GM12878 (cell line): Measurements from ENCODE around the gene FKBP9. TPM values are rescaled to one million over a fixed set of nuclear protein-coding genes. Genes with fewer than 3 reads are reported as not detected.

ENCODE experiments used
- ATAC-seq: fragments of 200-7000 bp; cut with Tn5 transposase; 3 replicates; pipeline ENCODE4 v1.9.1; 2020; ENCODE audit warnings: mild to moderate bottlenecking, moderate library complexity
- BruUV-seq: library from RNA; stranded (reverse); fragments of 400-500 nt; replicated peaks from 2 replicates; lab custom pipeline; 2021; lab: Mats Ljungman, UMichigan
- CTCF ChIA-PET: fragments of 300-600 bp; sonication (Branson Sonifier 250); formaldehyde crosslinking; extraction: SDS; loops from one replicate; lab custom pipeline; 2021; ENCODE audit warnings: inconsistent platforms; lab: Yijun Ruan, JAX
- POLR2A ChIA-PET: fragments of 350-600 bp; formaldehyde crosslinking; extraction: SDS; loops from one replicate; lab custom pipeline; 2021; ENCODE audit warnings: inconsistent platforms; lab: Charles Lee
- RAD21 ChIA-PET: fragments of 300-600 bp; sonication (Branson Sonifier 250); formaldehyde crosslinking; loops from one replicate; lab custom pipeline; 2023; ENCODE audit warnings: antibody characterized with exemption; ENCODE audit not compliant: unreplicated experiment; lab: Charles Lee
- SMC1A ChIA-PET: fragments of 300-600 bp; sonication (Branson Sonifier 250); formaldehyde crosslinking; loops from one replicate; lab custom pipeline; 2023; ENCODE audit not compliant: unreplicated experiment, uncharacterized antibody; lab: Charles Lee
- DNase-seq: peaks from one replicate; pipeline ENCODE4 v3.0.0-alpha.2; 2011; ENCODE audit warnings: low read depth, low spot score
- FAIRE-seq: peaks from 3 replicates; lab custom pipeline; 2011; peaks lifted over from hg19 to GRCh38; lab: Jason Lieb, UNC
- H2AFZ ChIP-seq: 2 replicates; pipeline ENCODE4 v1.6.0; 2011; ENCODE audit warnings: low read depth, low read length, control low read depth; ENCODE audit not compliant: control insufficient read depth
- H3K27ac ChIP-seq: 2 replicates; pipeline ENCODE4 v1.5.1; 2011; ENCODE audit warnings: control low read depth; ENCODE audit not compliant: control insufficient read depth, insufficient read depth
- H3K27me3 ChIP-seq, 2 experiments: replicated peaks in 1 of 2; 2 replicates each; pipeline versions ENCODE4 v1.6.0 to v1.6.1; 2011; ENCODE audit warnings: low read length in 1 of 2; ENCODE audit not compliant: control insufficient read depth in 2 of 2, insufficient read depth in 2 of 2
- H3K36me3 ChIP-seq, 2 experiments: 2 replicates each; pipeline ENCODE4 v1.5.1; 2011; ENCODE audit warnings: low read length in 1 of 2; ENCODE audit not compliant: control insufficient read depth in 2 of 2, insufficient read depth in 2 of 2
- H3K4me1 ChIP-seq: 2 replicates; pipeline ENCODE4 v1.6.1; 2011; ENCODE audit warnings: mild to moderate bottlenecking, low read length, moderate library complexity, mixed read lengths; ENCODE audit not compliant: control insufficient read depth, insufficient read depth
- H3K4me2 ChIP-seq: 2 replicates; pipeline ENCODE4 v1.6.0; 2011; ENCODE audit warnings: control low read depth; ENCODE audit not compliant: control insufficient read depth, insufficient read depth
- H3K4me3 ChIP-seq: fragments of 200-600 bp; sonication (generic); 2 replicates; pipeline ENCODE4 v1.5.1; 2016
- H3K79me2 ChIP-seq: 2 replicates; pipeline ENCODE4 v1.6.0; 2011; ENCODE audit warnings: low read length; ENCODE audit not compliant: control insufficient read depth, insufficient read depth
- H3K9ac ChIP-seq: 2 replicates; pipeline ENCODE4 v1.8.0; 2011; ENCODE audit warnings: low read length, control low read depth, mixed read lengths; ENCODE audit not compliant: control insufficient read depth, insufficient read depth
- H3K9me3 ChIP-seq: replicated peaks from 3 replicates; pipeline ENCODE4 v1.5.1; 2011; ENCODE audit warnings: mild to moderate bottlenecking, low read length; ENCODE audit not compliant: control insufficient read depth, insufficient read depth
- H4K20me1 ChIP-seq: 2 replicates; pipeline ENCODE4 v1.6.0; 2011; ENCODE audit not compliant: control insufficient read depth, insufficient read depth
- BCL3 ChIP-seq: IDR thresholded peaks from 2 replicates; pipeline ENCODE4 v1.6.1; 2011; ENCODE audit warnings: borderline replicate concordance, low read depth, mild to moderate bottlenecking, moderate library complexity, low read length; ENCODE audit not compliant: insufficient read depth, poor library complexity, severe bottlenecking
- CTCF ChIP-seq, 3 experiments: IDR thresholded peaks in 2 of 3; conservative IDR thresholded peaks in 1 of 3; 2 replicates each; pipeline ENCODE4 v1.5.1; 2011; ENCODE audit warnings: low read depth in 3 of 3, low read length in 3 of 3, mild to moderate bottlenecking in 3 of 3, control low read depth in 2 of 3, moderate library complexity in 2 of 3, inconsistent platforms in 1 of 3, mixed read lengths in 1 of 3; ENCODE audit not compliant: control insufficient read depth in 2 of 3, insufficient read depth in 1 of 3; ENCODE audit errors: extremely low read depth in 1 of 3
- NR2C1 ChIP-seq: fragments of 450-650 bp; IDR thresholded peaks from 2 replicates; pipeline ENCODE4 v1.6.1; 2017; ENCODE audit warnings: antibody characterized with exemption, mild to moderate bottlenecking, moderate library complexity
- RAD21 ChIP-seq: IDR thresholded peaks from 2 replicates; pipeline ENCODE4 v1.6.1; 2011; ENCODE audit warnings: mild to moderate bottlenecking, low read depth, low read length, moderate library complexity; ENCODE audit not compliant: insufficient read depth
- SMAD1 ChIP-seq: fragments of 450-650 bp; IDR thresholded peaks from 2 replicates; pipeline ENCODE4 v1.6.1; 2018; ENCODE audit warnings: mild to moderate bottlenecking, low read depth; ENCODE audit not compliant: partially characterized antibody
- SMARCA5 ChIP-seq: fragments of 450-650 bp; IDR thresholded peaks from 2 replicates; pipeline ENCODE4 v1.6.1; 2017; ENCODE audit warnings: mild to moderate bottlenecking
- SMC3 ChIP-seq: IDR thresholded peaks from 2 replicates; pipeline ENCODE4 v1.6.1; 2011; ENCODE audit warnings: low read length, improper control_type of control experiment, borderline replicate concordance
- ZNF274 ChIP-seq: IDR thresholded peaks from one replicate; pipeline ENCODE4 v1.8.0; 2011; ENCODE audit not compliant: insufficient read length, insufficient read depth
- WGBS: methylation state at CpG from one replicate; pipeline ENCODE4 v1.1.6; 2016; ENCODE audit warnings: low lambda C conversion rate; ENCODE audit not compliant: insufficient replicate concordance, insufficient coverage; ENCODE audit errors: missing lambda C conversion rate; 5-methylcytosine and 5-hydroxymethylcytosine counted together
- in situ Hi-C: fragments of 300-500 bp; cut with MboI; formaldehyde crosslinking; loops from 9 replicates; pipeline ENCODE4 v1.14.3; 2018; ENCODE audit warnings: mixed read lengths
- intact Hi-C: fragments of 100-400 bp; cut with micrococcal nuclease; formaldehyde crosslinking; loops from one replicate; pipeline ENCODE4 v1.14.2; 2022; ENCODE audit not compliant: unreplicated experiment
- polyA plus RNA-seq, 11 experiments: library from polyadenylated mRNA; depleted of rRNA in 4 of 11; unstranded in 6 of 11; stranded (reverse) in 5 of 11; fragments of >200 nt; fragmentation: Nextera tagmentation in 4 of 11; fragmentation: Illumina TruSeq in 1 of 11; extraction: Ambion mirVana in 4 of 11; extraction: Trizol in 1 of 11; gene quantifications; 1 replicate in 1 of 11; 2 replicates in 10 of 11; pipeline versions ENCODE4 v1.2.1 to v1.2.3, GENCODE V29; 2011 to 2016; ENCODE audit warnings: inconsistent platforms in 2 of 11, missing spikeins in 2 of 11, low read depth in 1 of 11
- total RNA-seq, 4 experiments: library from RNA; depleted of rRNA in 3 of 4; stranded (reverse); fragments of >200 nt in 3 of 4; fragmentation: Illumina TruSeq in 1 of 4; extraction: Trizol in 1 of 4; gene quantifications; 2 replicates each; pipeline versions ENCODE4 v1.2.1 to v1.2.3, GENCODE V29; 2013 to 2021
- TF ChIP-seq, protein P1 (sequence below): fragments of 450-650 bp; formaldehyde crosslinking; IDR thresholded peaks from 2 replicates; pipeline ENCODE4 v1.4.0; 2020; ENCODE audit warnings: mild to moderate bottlenecking, moderate library complexity

FKBP9 gene
- total and polyA plus RNA-seq, 10 of the 15 experiments (the other 5 are each of a cell fraction or from before 2014, with no cell fraction given), result 0.04 to 6.6 (median 2.6) TPM

- no peak for TF ChIP-seq BCL3
- TF ChIP-seq NR2C1, result no peak
- TF ChIP-seq SMAD1, result no peak
- no peak for TF ChIP-seq ZNF274
These were observed 91.5 kb downstream of the FKBP9 start (continued) for GRCh38 chr7:33048704-33049103.

DNA sequence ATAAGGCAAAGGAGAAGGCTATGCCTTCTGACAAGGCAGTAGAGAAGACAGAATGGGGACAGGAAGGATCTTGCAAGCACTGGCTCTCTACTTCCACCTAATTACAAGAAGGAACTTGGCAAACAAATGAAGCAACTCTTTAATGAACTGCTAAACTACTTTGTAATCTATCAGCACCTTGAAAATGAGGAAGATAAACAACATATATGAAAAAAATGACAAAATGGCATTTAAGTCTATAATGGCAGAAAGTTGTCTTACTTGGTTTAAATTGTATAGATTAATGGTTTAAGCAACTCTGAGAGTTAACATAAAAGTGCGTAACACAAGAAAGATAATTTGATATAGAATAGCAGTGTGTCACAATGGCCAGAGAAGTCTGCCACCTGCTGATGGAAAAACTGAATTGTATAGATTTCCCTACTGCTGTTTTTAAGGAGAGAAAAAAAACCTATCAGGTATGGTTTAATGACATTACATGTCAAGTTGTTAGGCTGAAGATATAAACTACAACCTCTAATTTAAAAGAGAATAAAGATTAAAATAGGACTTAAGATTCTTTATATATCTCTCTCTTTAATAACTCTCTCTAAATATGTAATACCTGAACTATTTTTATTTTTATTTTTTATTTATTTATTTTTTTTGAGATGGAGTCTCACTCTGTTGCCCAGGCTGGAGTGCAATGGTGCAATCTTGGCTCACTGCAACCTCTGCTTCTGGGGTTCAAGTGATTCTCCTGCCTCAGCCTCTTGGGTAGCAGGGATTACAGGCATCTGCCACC lies 93.5 kb downstream of the FKBP9 start:
- 0% methylated on average over 1 of the region's 1 CpG for WGBS
- peak overlapping the region; percentile 25; the same call in 1 of the 2 replicates for H3K4me3 ChIP-seq
- CTCF ChIA-PET, result interaction anchor here (0.9 to 3.9 kb wide), 10 partner anchors 10 to 357 kb away, joined by 3 to 33 read pairs (median 6); partner anchors contain the start of gene NT5C3A

More for the DNA sequence above, 93.5 kb downstream of the FKBP9 start:
- Histone ChIP-seq H3K27ac (peak overlapping the region; percentile 56; the same call in 1 of the 2 replicates), H3K79me2 (peaks cover 91% of the 10 kb centered on the region), H3K9me3 (peaks cover 4% of the 10 kb centered on the region; the same call in 2 of the 3 replicates), H2AFZ (no peak overlapping the region; the same call in 1 of the 2 replicates), H3K4me1 (peaks cover 21% of the 10 kb centered on the region), H3K27me3 (no peaks in the 10 kb centered on the region), H3K4me2 (peak overlapping the region; percentile 66), H3K36me3 (no peaks in the 10 kb centered on the region; a peak in 2 of 4 replicates), H3K9ac (no peak overlapping the region), H4K20me1 (no peaks in the 10 kb centered on the region)
- in situ Hi-C loops (loop anchor here (10.0 kb wide), 1 partner anchor 356 kb away; no protein-coding TSS in a partner anchor), intact Hi-C loops (loop anchor here (1.0 to 5.0 kb wide), 2 partner anchors 204 to 358 kb away; no protein-coding TSS in a partner anchor)
- no peak for DNase-seq
- SMC1A ChIA-PET, result interaction anchor here (0.5 to 2.6 kb wide), 5 partner anchors 10 to 1491 kb away, joined by 3 to 22 read pairs (median 8); no protein-coding TSS in a partner anchor
- BruUV-seq, result no TSS peak
- peak; percentile 67 for ATAC-seq
- RAD21 ChIA-PET, result interaction anchor here (0.9 to 4.1 kb wide), 7 partner anchors 10 to 204 kb away, joined by 3 to 29 read pairs (median 6); partner anchors contain the start of gene RP9
- POLR2A ChIA-PET, result interaction anchor here (1.2 to 1.8 kb wide), 2 partner anchors 11 to 12 kb away, joined by 6 read pairs; partner anchors contain the start of gene NT5C3A
- peak; percentile 69 for TF ChIP-seq RAD21
- TF ChIP-seq, protein P1, sequence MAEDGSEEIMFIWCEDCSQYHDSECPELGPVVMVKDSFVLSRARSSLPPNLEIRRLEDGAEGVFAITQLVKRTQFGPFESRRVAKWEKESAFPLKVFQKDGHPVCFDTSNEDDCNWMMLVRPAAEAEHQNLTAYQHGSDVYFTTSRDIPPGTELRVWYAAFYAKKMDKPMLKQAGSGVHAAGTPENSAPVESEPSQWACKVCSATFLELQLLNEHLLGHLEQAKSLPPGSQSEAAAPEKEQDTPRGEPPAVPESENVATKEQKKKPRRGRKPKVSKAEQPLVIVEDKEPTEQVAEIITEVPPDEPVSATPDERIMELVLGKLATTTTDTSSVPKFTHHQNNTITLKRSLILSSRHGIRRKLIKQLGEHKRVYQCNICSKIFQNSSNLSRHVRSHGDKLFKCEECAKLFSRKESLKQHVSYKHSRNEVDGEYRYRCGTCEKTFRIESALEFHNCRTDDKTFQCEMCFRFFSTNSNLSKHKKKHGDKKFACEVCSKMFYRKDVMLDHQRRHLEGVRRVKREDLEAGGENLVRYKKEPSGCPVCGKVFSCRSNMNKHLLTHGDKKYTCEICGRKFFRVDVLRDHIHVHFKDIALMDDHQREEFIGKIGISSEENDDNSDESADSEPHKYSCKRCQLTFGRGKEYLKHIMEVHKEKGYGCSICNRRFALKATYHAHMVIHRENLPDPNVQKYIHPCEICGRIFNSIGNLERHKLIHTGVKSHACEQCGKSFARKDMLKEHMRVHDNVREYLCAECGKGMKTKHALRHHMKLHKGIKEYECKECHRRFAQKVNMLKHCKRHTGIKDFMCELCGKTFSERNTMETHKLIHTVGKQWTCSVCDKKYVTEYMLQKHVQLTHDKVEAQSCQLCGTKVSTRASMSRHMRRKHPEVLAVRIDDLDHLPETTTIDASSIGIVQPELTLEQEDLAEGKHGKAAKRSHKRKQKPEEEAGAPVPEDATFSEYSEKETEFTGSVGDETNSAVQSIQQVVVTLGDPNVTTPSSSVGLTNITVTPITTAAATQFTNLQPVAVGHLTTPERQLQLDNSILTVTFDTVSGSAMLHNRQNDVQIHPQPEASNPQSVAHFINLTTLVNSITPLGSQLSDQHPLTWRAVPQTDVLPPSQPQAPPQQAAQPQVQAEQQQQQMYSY (CRISPR knock-in tag), result no peak
- TF ChIP-seq SMC3, result peak; percentile 46; the same call in 1 of the 2 replicates
- TF ChIP-seq CTCF (IDR thresholded peaks at IDR 0.05 in 2 of 3, conservative IDR thresholded peaks at IDR 0.05 in 1 of 3; ENCODE audit: control insufficient read depth in 2 of 3, extremely low read depth in 1 of 3, insufficient read depth in 1 of 3, low read depth in 3 of 3, low read length in 3 of 3), result peak; percentile 50 to 62 (median 58)
- 0 out of 2 replicates have a peak, but pooled peaks have one; percentile 57 for TF ChIP-seq SMARCA5
- FAIRE-seq, result peak; percentile 69
